IPS-20b (cell line): Measurements from ENCODE around the gene KRTAP5-10.
"Not testable (repeated sequence)": the region's sequence is repeated elsewhere in the genome, so short reads cannot be mapped to it uniquely, and the experiment has no call there.

Experiments used
- H3K27ac ChIP-seq: one replicate; pipeline ENCODE4 v1.5.1; 2013; ENCODE audit warnings: low read length
- H3K27me3 ChIP-seq: 2 replicates; pipeline ENCODE4 v1.6.1; 2013; ENCODE audit warnings: mild to moderate bottlenecking, low read length, inconsistent platforms; ENCODE audit not compliant: insufficient read depth
- H3K36me3 ChIP-seq: 2 replicates; pipeline ENCODE4 v1.6.1; 2013; ENCODE audit warnings: low read depth, mild to moderate bottlenecking, inconsistent platforms, low read length, moderate library complexity; ENCODE audit not compliant: insufficient read depth
- H3K4me1 ChIP-seq: 2 replicates; pipeline ENCODE4 v1.6.1; 2013; ENCODE audit warnings: mild to moderate bottlenecking, control low read depth, inconsistent platforms, low read length, moderate library complexity; ENCODE audit not compliant: insufficient read depth
- H3K4me3 ChIP-seq: 2 replicates; pipeline ENCODE4 v1.5.1; 2013; ENCODE audit warnings: mild to moderate bottlenecking, low read length, inconsistent platforms
- H3K9ac ChIP-seq: 2 replicates; pipeline ENCODE4 v1.6.1; 2013; ENCODE audit warnings: low read depth, mild to moderate bottlenecking, inconsistent platforms, low read length, moderate library complexity
- H3K9me3 ChIP-seq: 2 replicates; pipeline ENCODE4 v1.6.1; 2013; ENCODE audit warnings: mild to moderate bottlenecking, low read depth, low read length, inconsistent platforms; ENCODE audit not compliant: insufficient read depth

The KRTAP5-10 gene

DNA sequence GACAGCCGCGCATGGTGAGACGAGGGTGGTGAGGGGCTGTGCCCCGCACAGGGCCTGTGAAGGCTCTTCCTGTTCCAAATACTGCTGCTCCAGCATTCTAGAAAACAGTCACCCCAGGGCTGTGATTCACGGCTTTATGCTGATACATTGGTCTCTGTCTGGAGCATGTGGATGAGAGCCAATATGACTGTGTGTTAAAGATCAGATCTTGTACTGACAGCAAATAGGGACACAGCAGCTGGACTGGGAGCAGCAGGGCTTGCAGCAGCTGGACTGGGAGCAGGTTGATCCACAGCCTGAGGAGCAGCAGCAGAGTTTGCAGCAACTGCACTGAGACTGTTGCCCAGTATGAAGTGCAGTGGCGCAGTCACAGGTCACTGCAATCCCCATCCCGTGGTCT is 14.2 kb downstream of the KRTAP5-10 start:
- not testable (repeated sequence) for H3K9me3 ChIP-seq, H3K9ac ChIP-seq, H3K36me3 ChIP-seq, H3K27ac ChIP-seq, H3K4me1 ChIP-seq, H3K4me3 ChIP-seq
- peaks cover 13% of the 10 kb centered on the region for H3K27me3 ChIP-seq

DNA sequence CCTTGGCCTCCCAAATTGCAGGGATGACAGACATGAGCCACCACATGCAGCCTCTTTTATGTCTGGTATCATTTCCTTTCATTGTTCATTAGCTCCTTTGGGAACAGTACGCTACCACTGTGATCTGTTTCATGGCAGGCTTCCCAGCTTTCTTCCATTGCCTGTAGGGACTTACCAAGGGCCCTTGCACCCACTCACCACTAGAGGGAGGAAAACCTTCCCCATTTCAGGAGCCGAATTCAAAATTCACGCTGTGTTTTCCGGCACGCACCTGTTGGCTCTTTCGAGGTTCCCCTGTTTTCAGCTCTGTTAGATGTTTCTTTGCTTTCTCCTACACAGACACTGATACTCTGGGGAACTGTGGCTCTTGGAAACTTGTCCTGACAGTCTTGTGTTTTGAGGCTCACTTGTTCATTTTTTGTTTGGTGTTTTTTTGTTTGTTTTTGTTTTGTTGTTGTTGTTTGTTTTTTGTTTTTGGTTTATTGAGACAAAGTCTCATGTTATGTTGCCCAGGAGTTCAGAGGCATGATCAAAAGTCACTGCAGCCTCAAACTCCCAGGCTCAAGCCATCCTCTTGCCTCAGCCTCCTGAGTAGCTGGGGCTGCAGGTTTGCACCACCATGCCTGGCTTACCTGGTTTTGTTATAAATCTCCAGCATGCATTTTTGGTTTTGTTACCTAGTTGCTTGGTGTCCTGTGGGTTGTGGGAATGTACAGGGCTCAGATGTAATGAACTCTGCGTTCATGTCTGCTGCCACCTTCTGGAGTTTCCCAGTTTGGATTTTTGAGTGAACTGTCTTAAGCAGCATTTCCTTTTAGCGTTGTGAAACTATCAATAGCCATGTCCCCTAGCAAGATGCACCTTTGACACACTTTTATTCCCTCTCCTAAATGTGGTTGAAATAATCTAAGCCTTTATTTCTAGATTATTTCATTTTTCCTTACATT is 15.0 kb downstream of the KRTAP5-10 start:
- H3K9me3 ChIP-seq, result no peaks in the 10 kb centered on the region
- no peak overlapping the region for H3K27ac ChIP-seq
- no peak overlapping the region for H3K9ac ChIP-seq
- H3K27me3 ChIP-seq, result peaks cover 13% of the 10 kb centered on the region
- H3K4me3 ChIP-seq, result no peak overlapping the region
- H3K4me1 ChIP-seq, result no peaks in the 10 kb centered on the region
- no peaks in the 10 kb centered on the region for H3K36me3 ChIP-seq

DNA sequence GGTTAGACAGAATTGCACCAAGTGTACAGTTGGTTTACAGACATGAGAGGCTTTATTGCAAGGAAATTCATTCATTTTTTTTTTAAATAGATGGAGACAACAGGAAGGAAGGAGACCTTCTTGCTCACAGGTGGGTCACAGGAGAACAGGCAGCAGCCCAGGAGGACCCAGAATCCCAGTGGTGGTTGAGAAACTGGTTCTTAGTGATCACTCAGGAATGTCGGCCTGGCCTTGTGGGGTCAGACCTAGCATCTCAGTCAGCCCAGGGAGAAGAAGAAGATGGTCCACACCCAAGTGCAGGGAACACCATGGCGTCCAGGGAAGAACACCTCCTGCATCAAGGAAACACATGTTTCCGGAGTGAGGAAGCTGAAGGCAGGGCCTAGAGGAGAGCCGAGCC is 16.5 kb downstream of the KRTAP5-10 start:
- peaks cover 13% of the 10 kb centered on the region for H3K27me3 ChIP-seq
- H3K4me1 ChIP-seq, result no peaks in the 10 kb centered on the region

DNA sequence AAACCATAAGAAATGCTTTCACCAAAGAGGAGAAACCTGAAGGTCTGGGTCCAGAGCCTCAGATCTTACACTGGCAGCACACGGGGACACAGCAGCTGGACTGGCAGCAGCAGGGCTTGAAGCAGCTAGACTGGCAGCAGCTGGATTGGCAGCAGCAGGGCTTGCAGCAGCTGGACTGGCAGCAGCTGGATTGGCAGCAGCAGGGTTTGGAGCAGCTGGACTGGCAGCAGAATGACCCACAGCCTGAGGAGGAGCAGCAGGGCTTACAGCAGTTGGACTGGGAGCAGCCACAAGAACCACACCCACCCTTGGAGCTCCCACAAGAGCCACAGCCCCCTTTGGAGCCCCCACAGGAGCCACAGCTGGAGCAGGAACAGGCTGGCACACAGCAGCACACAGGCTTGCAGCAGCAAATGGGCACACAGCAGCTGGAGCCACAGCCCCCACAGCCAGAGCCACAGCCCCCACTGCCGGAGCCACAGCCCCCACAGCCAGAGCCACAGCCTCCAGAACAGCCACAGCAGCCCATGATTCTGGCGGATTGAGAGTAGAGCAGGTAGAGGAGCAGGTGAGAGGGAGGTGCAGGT is 17.0 kb downstream of the KRTAP5-10 start, which contains the start of gene KRTAP5-11:
Gene KRTAP5-11, minus strand, starts transcription at position 567 of the 587 bp plus-strand sequence. Its CDS starts 38 bp downstream, at position 529.
- Histone ChIP-seq H3K36me3 (no peaks in the 10 kb centered on the region), H3K9ac (no peak within 1 kb of the TSS), H3K9me3 (no peaks in the 10 kb centered on the region), H3K4me1 (no peaks in the 10 kb centered on the region), H3K27me3 (peaks cover 13% of the 10 kb centered on the region), H3K27ac (no peak within 1 kb of the TSS), H3K4me3 (no peak within 1 kb of the TSS)

More for the DNA sequence above, 16.5 kb downstream of the KRTAP5-10 start:
- Histone ChIP-seq H3K36me3 (no peaks in the 10 kb centered on the region), H3K4me3 (no peak overlapping the region), H3K9ac (no peak overlapping the region), H3K27ac (no peak overlapping the region), H3K9me3 (no peaks in the 10 kb centered on the region)

DNA sequence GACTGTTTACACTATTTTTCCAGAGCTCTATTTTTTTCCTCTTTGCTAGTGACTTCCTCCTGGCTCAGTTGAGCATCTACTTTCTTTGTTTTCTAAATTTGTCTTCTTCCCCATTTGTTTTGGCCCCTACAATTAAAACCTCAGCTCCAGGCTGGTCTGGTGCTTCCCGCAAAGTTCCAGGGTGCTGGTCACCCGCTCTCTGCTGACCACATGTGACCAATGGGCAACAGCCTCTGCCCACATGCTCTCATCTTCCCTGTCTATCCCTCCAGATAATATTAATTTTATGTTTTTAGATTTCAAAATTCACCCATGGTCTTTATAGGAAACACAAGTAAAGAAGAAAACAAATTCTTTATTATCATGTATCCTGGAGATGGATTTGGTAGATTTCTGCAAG is 17.6 kb downstream of the KRTAP5-10 start:
- H3K4me3 ChIP-seq, H3K27ac ChIP-seq, H3K9me3 ChIP-seq, H3K4me1 ChIP-seq, H3K36me3 ChIP-seq, H3K9ac ChIP-seq: not testable (repeated sequence)
- H3K27me3 ChIP-seq, result peaks cover 13% of the 10 kb centered on the region

DNA sequence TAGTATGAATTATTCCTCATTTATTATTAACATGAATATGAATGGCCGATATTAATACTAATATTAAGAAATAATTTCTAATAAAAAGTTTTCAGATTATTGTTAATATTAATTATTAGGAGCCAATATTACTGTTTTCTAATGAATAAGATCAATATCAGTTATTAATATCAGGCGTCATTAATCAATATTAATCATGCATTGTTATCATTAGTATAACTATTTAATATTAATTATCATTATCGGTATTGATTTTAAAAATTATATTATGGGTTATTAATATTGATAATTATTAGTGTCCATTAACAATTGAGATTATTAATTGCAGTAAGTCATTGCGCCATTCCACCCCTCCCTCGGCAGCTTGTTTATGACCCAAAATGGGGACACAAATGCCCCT is 20.3 kb downstream of the KRTAP5-10 start:
- not testable (repeated sequence) for H3K9ac ChIP-seq, H3K27me3 ChIP-seq, H3K4me3 ChIP-seq, H3K9me3 ChIP-seq, H3K4me1 ChIP-seq, H3K27ac ChIP-seq, H3K36me3 ChIP-seq

DNA sequence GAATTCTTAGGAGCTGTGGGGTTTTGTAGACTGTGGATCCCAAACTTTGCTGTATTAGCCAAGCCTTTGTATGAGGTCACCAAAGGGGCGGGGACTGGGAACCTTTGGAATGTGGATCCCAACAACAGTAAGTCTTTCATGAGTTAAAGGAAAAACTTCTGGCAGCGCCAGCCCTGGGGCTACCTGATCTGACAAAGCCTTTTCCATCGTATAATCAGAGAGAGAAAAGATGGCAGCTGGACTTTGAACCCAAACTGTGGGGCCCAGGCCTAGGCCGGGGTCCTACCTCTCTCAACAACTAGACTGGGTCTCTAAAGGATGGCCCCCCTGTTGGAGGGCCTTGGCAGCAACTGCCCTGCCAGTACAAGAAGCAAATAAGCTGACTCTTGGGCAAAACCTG is 23.0 kb downstream of the KRTAP5-10 start:
- not testable (repeated sequence) for H3K4me3 ChIP-seq, H3K4me1 ChIP-seq

DNA sequence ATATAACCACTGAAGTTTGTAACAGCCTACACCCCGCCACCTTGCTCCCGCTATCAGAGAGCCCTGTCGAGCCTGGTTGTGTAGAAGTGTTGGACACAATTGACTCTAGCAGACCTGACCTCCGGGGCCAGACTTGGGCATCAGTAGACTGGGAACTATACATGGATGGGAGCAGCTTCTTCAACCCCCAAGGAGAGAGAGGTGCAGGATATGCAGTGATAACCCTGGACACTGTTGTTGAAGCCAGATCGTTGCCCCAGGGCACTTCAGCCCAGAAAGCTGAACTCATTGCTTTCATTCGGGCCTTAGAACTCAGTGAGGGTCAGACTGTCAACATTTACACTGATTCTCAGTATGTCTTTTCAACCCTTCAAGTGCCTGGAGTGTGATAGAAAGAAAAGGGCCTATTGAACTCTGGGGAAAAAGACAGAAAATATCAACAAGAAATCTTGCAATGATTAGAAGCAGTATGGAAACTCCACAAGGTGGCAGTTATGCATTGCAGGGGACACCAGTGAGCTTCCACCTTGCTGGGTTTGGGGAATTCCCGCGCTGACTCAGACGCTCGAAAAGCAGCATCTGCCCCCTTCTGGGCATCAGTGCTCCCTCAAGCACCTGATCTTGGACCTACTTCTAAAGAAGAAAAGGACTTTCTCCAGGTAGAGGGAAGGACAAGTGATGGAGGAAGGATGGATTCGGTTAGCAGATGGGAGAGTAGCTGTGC is 23.6 kb downstream of the KRTAP5-10 start:
- H3K4me1 ChIP-seq, H3K36me3 ChIP-seq, H3K27ac ChIP-seq, H3K27me3 ChIP-seq, H3K9ac ChIP-seq, H3K4me3 ChIP-seq, H3K9me3 ChIP-seq: not testable (repeated sequence)

More for the DNA sequence above, 23.0 kb downstream of the KRTAP5-10 start:
- H3K36me3 ChIP-seq, H3K27me3 ChIP-seq, H3K9me3 ChIP-seq, H3K27ac ChIP-seq, H3K9ac ChIP-seq: not testable (repeated sequence)

DNA sequence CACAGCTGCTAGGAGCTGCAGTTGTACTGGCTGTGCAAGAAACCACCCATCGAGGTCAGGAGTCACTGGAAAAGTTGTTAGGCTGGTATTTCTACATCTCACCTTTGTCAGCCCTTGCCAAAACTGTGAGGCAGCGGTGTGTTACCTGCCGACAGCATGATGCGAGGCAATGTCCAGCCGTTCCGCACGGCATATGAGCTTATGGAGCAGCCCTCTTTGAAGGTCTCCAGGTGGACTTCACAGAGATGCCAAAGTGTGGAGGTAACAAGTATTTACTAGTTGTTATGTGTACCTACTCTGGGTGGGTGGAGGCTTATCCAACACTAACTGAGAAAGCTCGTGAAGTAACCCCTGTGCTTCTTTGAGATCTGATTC is 24.2 kb downstream of the KRTAP5-10 start:
- not testable (repeated sequence) for H3K9ac ChIP-seq, H3K4me3 ChIP-seq, H3K36me3 ChIP-seq, H3K27me3 ChIP-seq, H3K9me3 ChIP-seq, H3K4me1 ChIP-seq, H3K27ac ChIP-seq

DNA sequence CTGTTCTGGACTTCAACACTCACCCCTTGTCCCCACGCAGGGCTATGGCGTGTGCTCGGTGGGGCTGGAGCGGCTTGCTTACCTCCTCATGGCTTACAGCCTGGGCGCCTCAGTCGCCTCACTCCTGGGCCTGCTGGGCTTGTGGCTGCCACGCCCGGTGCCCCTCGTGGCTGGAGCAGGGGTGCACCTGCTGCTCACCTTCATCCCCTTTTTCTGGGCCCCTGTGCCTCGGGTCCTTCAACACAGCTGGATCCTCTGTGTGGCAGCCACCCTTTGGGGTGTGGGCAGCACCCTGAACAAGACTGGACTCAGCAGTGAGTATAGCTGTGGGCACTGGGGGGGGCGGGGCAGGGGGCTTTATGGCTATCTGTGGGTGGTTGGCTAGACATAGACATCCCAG is 37.9 kb downstream of the KRTAP5-10 start:
- not testable (repeated sequence) for H3K4me3 ChIP-seq

DNA sequence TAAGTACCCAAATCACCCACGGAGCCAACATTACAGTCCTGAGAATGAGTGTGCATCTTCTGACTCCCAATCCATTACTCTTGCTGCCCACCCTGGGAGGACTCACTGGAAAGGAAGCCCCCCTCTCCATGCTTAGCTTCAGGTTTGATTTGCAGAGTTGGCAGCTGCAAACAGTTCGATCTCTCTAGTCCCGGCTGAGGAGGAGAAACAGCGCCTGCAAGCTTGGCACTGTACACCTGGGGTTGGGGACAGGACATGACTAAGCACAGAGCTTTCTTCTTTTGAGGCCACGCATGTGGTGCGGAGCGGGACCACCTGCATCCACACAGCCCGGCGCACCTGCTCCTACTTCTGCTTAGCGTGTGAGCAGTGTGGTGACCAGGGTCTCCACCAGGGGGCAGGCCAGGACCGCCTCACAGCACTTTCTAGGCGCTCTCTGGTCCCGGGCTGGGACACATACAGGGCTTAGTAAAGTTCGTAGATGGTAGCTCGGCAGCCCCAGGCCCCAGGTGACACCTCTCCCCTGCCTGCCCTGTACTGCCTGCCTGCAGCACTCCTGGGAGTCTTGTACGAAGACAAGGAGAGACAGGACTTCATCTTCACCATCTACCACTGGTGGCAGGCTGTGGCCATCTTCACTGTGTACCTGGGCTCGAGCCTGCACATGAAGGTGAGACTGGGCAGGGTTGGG is 39.6 kb downstream of the KRTAP5-10 start:
- H3K27me3 ChIP-seq, result peaks cover 51% of the 10 kb centered on the region
- H3K36me3 ChIP-seq, H3K4me1 ChIP-seq, H3K9me3 ChIP-seq, H3K27ac ChIP-seq, H3K4me3 ChIP-seq, H3K9ac ChIP-seq: not testable (repeated sequence)

More for the DNA sequence above, 37.9 kb downstream of the KRTAP5-10 start:
- H3K4me1 ChIP-seq, H3K9me3 ChIP-seq, H3K36me3 ChIP-seq, H3K9ac ChIP-seq, H3K27ac ChIP-seq: not testable (repeated sequence)
- peaks cover 38% of the 10 kb centered on the region for H3K27me3 ChIP-seq
